AG20443 (cell line): Measurements from ENCODE around the gene FCN3.

Experiments
- DNase-seq: peaks from one replicate; pipeline ENCODE4 v3.0.0; 2012; ENCODE audit warnings: low spot score, mixed read lengths

Gene FCN3

GRCh38 chr1:27380224-27380623 lies 5.6 kb upstream of the FCN3 start:
- DNase-seq = peak; percentile 57

GRCh38 chr1:27379564-27380122 lies 5.0 kb upstream of the FCN3 start:
- DNase-seq = no peak

GRCh38 chr1:27377760-27378495 lies 3.3 kb upstream of the FCN3 start:
- no peak for DNase-seq

GRCh38 chr1:27372808-27373690 lies 1.6 kb downstream of the FCN3 start:
- peak; percentile 27 for DNase-seq

- DNase-seq = no peak
Observed at GRCh38 chr1:27372022-27372807, 2.4 kb downstream of the FCN3 start.

GRCh38 chr1:27368869-27369582 lies 5.6 kb downstream of the FCN3 start:
- peak; percentile 22 for DNase-seq

- no peak for DNase-seq
Observed at GRCh38 chr1:27367160-27367650, 7.4 kb downstream of the FCN3 start.

GRCh38 chr1:27366411-27367159 lies 8.0 kb downstream of the FCN3 start, which contains the start of gene MAP3K6:
TSS of gene MAP3K6 (minus strand) at chr1:27366961. CDS start at chr1:27366597, 364 bp downstream.
- DNase-seq = peak; percentile 92

GRCh38 chr1:27366113-27366410 lies 8.6 kb downstream of the FCN3 start:
- DNase-seq = peak; percentile 82

- peak; percentile 97 for DNase-seq
Observed at GRCh38 chr1:27365372-27366112, 9.1 kb downstream of the FCN3 start.

- no peak for DNase-seq
Observed at GRCh38 chr1:27364696-27365371, 9.8 kb downstream of the FCN3 start.

- DNase-seq = no peak
Observed at GRCh38 chr1:27363766-27364695, 10.6 kb downstream of the FCN3 start.

- no peak for DNase-seq
Observed at GRCh38 chr1:27361553-27361952, 13.1 kb downstream of the FCN3 start.

GRCh38 chr1:27361044-27361402 lies 13.6 kb downstream of the FCN3 start:
- DNase-seq = no peak

- no peak for DNase-seq
Observed at GRCh38 chr1:27360159-27361043, 14.2 kb downstream of the FCN3 start.

GRCh38 chr1:27359822-27360158 lies 14.8 kb downstream of the FCN3 start:
- DNase-seq = no peak

- no peak for DNase-seq
Observed at GRCh38 chr1:27358928-27359313, 15.7 kb downstream of the FCN3 start.
